ENCODE measurements around the gene HLA-B.

HLA-B gene

GRCh38 chr6:31353384-31353945, 3.5 kb downstream of the HLA-B start:
- DNase-seq (ENCODE audit: low read depth in 3 of 3, low spot score in 1 of 3): no peak

- peak in 1 of 3 donors; percentile 6 for DNase-seq (ENCODE audit: low read depth in 3 of 3, low spot score in 1 of 3)
These were observed 4.1 kb downstream of the HLA-B start for GRCh38 chr6:31352683-31353383.

GRCh38 chr6:31352310-31352682, 4.7 kb downstream of the HLA-B start:
- DNase-seq (ENCODE audit: low read depth in 3 of 3, low spot score in 1 of 3): peak in 1 of 3 donors; percentile 5

GRCh38 chr6:31351401-31352309, 5.3 kb downstream of the HLA-B start:
- DNase-seq (ENCODE audit: low read depth in 3 of 3, low spot score in 1 of 3): no peak

GRCh38 chr6:31351033-31351380, 6.0 kb downstream of the HLA-B start:
- DNase-seq (ENCODE audit: low read depth in 3 of 3, low spot score in 1 of 3): no peak

- DNase-seq (ENCODE audit: low read depth in 3 of 3, low spot score in 1 of 3): no peak
These were observed 6.6 kb downstream of the HLA-B start for GRCh38 chr6:31350196-31351032.

- no peak for DNase-seq (ENCODE audit: low read depth in 3 of 3, low spot score in 1 of 3)
These were observed 7.7 kb downstream of the HLA-B start for GRCh38 chr6:31349301-31349700.

GRCh38 chr6:31345026-31345730, 11.8 kb downstream of the HLA-B start:
- no peak for DNase-seq (ENCODE audit: low read depth in 3 of 3, low spot score in 1 of 3)

- no peak for DNase-seq (ENCODE audit: low read depth in 3 of 3, low spot score in 1 of 3)
These were observed 16.8 kb downstream of the HLA-B start for GRCh38 chr6:31340228-31340627.

GRCh38 chr6:31339210-31339609, 17.8 kb downstream of the HLA-B start:
- no peak for DNase-seq (ENCODE audit: low read depth in 3 of 3, low spot score in 1 of 3)

GRCh38 chr6:31336896-31337496, 20.0 kb downstream of the HLA-B start:
- DNase-seq (ENCODE audit: low read depth in 3 of 3, low spot score in 1 of 3): no peak

- DNase-seq (ENCODE audit: low read depth in 3 of 3, low spot score in 1 of 3): no peak
These were observed 24.1 kb downstream of the HLA-B start for GRCh38 chr6:31332637-31333602.

GRCh38 chr6:31328355-31328960, 28.5 kb downstream of the HLA-B start:
- no peak for DNase-seq (ENCODE audit: low read depth in 3 of 3, low spot score in 1 of 3)

GRCh38 chr6:31321820-31322219, 35.2 kb downstream of the HLA-B start:
- no peak for DNase-seq (ENCODE audit: low read depth in 3 of 3, low spot score in 1 of 3)

- DNase-seq (ENCODE audit: low read depth in 3 of 3, low spot score in 1 of 3): no peak
These were observed 35.8 kb downstream of the HLA-B start for GRCh38 chr6:31321005-31321707.

GRCh38 chr6:31317036-31317435, 39.9 kb downstream of the HLA-B start:
- DNase-seq (ENCODE audit: low read depth in 3 of 3, low spot score in 1 of 3): no peak

GRCh38 chr6:31309641-31310040, 47.3 kb downstream of the HLA-B start:
- DNase-seq (ENCODE audit: low read depth in 3 of 3, low spot score in 1 of 3): no peak

- DNase-seq (ENCODE audit: low read depth in 3 of 3, low spot score in 1 of 3): no peak
These were observed 48.2 kb downstream of the HLA-B start for GRCh38 chr6:31308845-31309175.
